ENCODE data around the gene TRIM54. TPM values are rescaled to one million over a fixed set of nuclear protein-coding genes. Genes with fewer than 3 reads are reported as not detected.
A peak's percentile ranks its signal among the peaks of the same experiment; 100 is the strongest.

The TRIM54 gene
- total and polyA plus RNA-seq, 9 of the 15 experiments (the other 6 are each of a cell fraction or from before 2014, with no cell fraction given), result not detected

DNA sequence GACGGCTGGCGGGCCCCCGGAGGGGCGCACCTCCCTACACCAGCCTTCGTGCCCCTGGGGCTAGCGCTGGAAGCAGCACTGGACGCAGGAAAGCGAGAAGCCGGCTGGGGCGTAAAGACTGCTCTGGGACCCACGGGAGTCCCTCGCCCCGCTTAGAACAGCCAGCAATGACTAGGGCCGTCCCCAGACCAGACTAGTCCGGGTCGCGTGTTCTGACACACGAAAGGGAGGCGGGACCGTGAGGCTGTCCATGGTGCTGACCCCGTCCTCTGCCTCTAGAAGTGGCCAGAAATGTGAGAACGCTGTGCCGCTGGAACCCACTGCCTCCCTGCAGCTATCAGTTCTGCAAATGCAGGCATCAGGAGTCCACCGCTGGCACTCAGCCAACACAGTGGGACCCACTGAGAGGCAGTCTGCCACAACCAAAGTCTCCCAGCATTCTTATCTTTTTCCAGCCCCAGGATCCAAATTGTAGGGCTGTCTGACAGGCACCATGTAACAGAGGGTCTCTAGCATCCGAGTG lies 26.2 kb downstream of the TRIM54 start, which contains the start of gene UCN:
UCN (minus strand) TSS at position 87 of the 523 bp plus-strand sequence. CDS start 550 bp downstream, outside the sequence.
- ChIA-PET CTCF (ENCODE audit: low intra/inter-chr PET ratio) (no interaction called here), POLR2A (interaction anchor here (0.6 kb wide), 1 partner anchor 424 kb away, joined by 3 read pairs; no protein-coding TSS in a partner anchor)
- 87% methylated on average over 17 of the region's 25 CpGs for WGBS (ENCODE audit: insufficient coverage, low coverage, missing lambda C conversion rate)
- Histone ChIP-seq H3K9me3 (replicated peaks; ENCODE audit: control insufficient read depth, insufficient read depth, low read depth, low read length) (no peaks in the 10 kb centered on the region), H3K27me3 (ENCODE audit: control insufficient read depth in 2 of 2, insufficient read depth in 2 of 2, low read length in 2 of 2) (no peaks in the 10 kb centered on the region), H3K79me2 (ENCODE audit: control insufficient read depth, insufficient read depth, low read length) (no peaks in the 10 kb centered on the region), H3K36me3 (ENCODE audit: control insufficient read depth, insufficient read depth, low read length) (peaks cover 20% of the 10 kb centered on the region; the same call in 2 of the 3 replicates), H4K20me1 (replicated peaks; ENCODE audit: control insufficient read depth, insufficient read depth, low read length) (no peaks in the 10 kb centered on the region), H3K4me2 (ENCODE audit: insufficient read depth, low read length) (no peak within 1 kb of the TSS), H2AFZ (ENCODE audit: low read depth, low read length) (no peak within 1 kb of the TSS), H3K27ac (ENCODE audit: extremely low read depth, low read depth, low read length) (no peak within 1 kb of the TSS), H3K4me1 (replicated peaks in 1 of 2; ENCODE audit: control insufficient read depth in 2 of 2, insufficient read depth in 2 of 2, low read length in 2 of 2) (peaks cover 0 to 8% of the 10 kb centered on the region in 2 experiments; a peak in 1 of 5 replicates), H3K9me1 (ENCODE audit: control insufficient read depth, insufficient read depth, low read length) (no peaks in the 10 kb centered on the region), H3K9ac (ENCODE audit: insufficient read depth in 1 of 2, low read depth in 2 of 2, low read length in 2 of 2) (no peak within 1 kb of the TSS), H3K4me3 (no peak within 1 kb of the TSS)
- ATAC-seq (no peak), FAIRE-seq (no peak), DNase-seq (ENCODE audit: extremely low read depth in 1 of 4, low spot score in 3 of 4) (peak in 1 of 4 experiments; percentile 32)
- no TSS peak for BruUV-seq (replicated peaks)
- TF ChIP-seq MCM3 (IDR thresholded peaks at IDR 0.05) (no peak), YBX1 (IDR thresholded peaks at IDR 0.05) (no peak), ZNF324 (CRISPR knock-in tag; IDR thresholded peaks at IDR 0.05) (no peak), POLR2G (IDR thresholded peaks at IDR 0.05; ENCODE audit: low read depth, low read length) (peak; percentile 47; the same call in 1 of the 2 replicates), ZNF780A (CRISPR knock-in tag; IDR thresholded peaks at IDR 0.05) (no peak), NFIC (IDR thresholded peaks at IDR 0.05) (peak; percentile 82), EHMT2 (IDR thresholded peaks at IDR 0.05) (peak; percentile 61; the same call in 1 of the 2 replicates), MIER1 (IDR thresholded peaks at IDR 0.05; ENCODE audit: low read depth) (peak; percentile 62; the same call in 1 of the 2 replicates)
- TF ChIP-seq, protein P1, sequence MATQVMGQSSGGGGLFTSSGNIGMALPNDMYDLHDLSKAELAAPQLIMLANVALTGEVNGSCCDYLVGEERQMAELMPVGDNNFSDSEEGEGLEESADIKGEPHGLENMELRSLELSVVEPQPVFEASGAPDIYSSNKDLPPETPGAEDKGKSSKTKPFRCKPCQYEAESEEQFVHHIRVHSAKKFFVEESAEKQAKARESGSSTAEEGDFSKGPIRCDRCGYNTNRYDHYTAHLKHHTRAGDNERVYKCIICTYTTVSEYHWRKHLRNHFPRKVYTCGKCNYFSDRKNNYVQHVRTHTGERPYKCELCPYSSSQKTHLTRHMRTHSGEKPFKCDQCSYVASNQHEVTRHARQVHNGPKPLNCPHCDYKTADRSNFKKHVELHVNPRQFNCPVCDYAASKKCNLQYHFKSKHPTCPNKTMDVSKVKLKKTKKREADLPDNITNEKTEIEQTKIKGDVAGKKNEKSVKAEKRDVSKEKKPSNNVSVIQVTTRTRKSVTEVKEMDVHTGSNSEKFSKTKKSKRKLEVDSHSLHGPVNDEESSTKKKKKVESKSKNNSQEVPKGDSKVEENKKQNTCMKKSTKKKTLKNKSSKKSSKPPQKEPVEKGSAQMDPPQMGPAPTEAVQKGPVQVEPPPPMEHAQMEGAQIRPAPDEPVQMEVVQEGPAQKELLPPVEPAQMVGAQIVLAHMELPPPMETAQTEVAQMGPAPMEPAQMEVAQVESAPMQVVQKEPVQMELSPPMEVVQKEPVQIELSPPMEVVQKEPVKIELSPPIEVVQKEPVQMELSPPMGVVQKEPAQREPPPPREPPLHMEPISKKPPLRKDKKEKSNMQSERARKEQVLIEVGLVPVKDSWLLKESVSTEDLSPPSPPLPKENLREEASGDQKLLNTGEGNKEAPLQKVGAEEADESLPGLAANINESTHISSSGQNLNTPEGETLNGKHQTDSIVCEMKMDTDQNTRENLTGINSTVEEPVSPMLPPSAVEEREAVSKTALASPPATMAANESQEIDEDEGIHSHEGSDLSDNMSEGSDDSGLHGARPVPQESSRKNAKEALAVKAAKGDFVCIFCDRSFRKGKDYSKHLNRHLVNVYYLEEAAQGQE (IDR thresholded peaks at IDR 0.05; ENCODE audit: borderline replicate concordance), result peak; percentile 93
- TF ChIP-seq, protein P1 (CRISPR knock-in tag; IDR thresholded peaks at IDR 0.05; ENCODE audit: low read depth), result no peak
- TF ChIP-seq, protein P2, sequence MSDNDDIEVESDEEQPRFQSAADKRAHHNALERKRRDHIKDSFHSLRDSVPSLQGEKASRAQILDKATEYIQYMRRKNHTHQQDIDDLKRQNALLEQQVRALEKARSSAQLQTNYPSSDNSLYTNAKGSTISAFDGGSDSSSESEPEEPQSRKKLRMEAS (CRISPR knock-in tag; IDR thresholded peaks at IDR 0.05), result 0 out of 2 replicates have a peak, but pooled peaks have one; percentile 21
- TF ChIP-seq, protein P3, sequence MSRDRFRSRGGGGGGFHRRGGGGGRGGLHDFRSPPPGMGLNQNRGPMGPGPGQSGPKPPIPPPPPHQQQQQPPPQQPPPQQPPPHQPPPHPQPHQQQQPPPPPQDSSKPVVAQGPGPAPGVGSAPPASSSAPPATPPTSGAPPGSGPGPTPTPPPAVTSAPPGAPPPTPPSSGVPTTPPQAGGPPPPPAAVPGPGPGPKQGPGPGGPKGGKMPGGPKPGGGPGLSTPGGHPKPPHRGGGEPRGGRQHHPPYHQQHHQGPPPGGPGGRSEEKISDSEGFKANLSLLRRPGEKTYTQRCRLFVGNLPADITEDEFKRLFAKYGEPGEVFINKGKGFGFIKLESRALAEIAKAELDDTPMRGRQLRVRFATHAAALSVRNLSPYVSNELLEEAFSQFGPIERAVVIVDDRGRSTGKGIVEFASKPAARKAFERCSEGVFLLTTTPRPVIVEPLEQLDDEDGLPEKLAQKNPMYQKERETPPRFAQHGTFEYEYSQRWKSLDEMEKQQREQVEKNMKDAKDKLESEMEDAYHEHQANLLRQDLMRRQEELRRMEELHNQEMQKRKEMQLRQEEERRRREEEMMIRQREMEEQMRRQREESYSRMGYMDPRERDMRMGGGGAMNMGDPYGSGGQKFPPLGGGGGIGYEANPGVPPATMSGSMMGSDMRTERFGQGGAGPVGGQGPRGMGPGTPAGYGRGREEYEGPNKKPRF (IDR thresholded peaks at IDR 0.05; ENCODE audit: low read depth, low read length), result no peak
- in situ Hi-C loops (cut with MboI) (no loop called here), intact Hi-C loops (cut with micrococcal nuclease) (no loop called here)
